LNCAP (cell line): Measurements from ENCODE around the gene JADE3.

Experiments
- TF ChIP-seq, protein P1 (sequence below): fragments of 450-650 bp; IDR thresholded peaks from 2 replicates; pipeline ENCODE4 v1.5.1; 2017; ENCODE audit warnings: mild to moderate bottlenecking

The JADE3 gene

DNA sequence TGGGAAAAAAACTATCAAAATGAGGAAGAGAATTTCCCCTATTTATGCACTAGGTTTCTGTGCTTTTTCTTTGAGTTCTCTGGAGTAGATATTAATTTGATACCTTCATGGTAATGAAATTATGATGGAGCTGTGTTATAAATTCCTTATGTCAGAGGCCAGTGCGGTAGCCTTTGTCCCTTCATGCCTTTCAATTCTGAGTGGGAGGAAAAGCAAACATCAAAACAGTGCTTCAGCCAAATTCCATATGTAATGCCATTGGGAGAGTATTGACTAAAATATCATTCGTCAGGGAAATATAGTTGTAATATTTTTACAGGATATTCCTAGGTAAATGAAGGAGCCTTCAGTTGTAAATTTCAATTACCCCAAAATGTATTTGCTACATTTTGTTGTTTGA, 148.5 kb downstream of the JADE3 start:
- TF ChIP-seq, protein P1, sequence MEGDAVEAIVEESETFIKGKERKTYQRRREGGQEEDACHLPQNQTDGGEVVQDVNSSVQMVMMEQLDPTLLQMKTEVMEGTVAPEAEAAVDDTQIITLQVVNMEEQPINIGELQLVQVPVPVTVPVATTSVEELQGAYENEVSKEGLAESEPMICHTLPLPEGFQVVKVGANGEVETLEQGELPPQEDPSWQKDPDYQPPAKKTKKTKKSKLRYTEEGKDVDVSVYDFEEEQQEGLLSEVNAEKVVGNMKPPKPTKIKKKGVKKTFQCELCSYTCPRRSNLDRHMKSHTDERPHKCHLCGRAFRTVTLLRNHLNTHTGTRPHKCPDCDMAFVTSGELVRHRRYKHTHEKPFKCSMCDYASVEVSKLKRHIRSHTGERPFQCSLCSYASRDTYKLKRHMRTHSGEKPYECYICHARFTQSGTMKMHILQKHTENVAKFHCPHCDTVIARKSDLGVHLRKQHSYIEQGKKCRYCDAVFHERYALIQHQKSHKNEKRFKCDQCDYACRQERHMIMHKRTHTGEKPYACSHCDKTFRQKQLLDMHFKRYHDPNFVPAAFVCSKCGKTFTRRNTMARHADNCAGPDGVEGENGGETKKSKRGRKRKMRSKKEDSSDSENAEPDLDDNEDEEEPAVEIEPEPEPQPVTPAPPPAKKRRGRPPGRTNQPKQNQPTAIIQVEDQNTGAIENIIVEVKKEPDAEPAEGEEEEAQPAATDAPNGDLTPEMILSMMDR: no peak

DNA sequence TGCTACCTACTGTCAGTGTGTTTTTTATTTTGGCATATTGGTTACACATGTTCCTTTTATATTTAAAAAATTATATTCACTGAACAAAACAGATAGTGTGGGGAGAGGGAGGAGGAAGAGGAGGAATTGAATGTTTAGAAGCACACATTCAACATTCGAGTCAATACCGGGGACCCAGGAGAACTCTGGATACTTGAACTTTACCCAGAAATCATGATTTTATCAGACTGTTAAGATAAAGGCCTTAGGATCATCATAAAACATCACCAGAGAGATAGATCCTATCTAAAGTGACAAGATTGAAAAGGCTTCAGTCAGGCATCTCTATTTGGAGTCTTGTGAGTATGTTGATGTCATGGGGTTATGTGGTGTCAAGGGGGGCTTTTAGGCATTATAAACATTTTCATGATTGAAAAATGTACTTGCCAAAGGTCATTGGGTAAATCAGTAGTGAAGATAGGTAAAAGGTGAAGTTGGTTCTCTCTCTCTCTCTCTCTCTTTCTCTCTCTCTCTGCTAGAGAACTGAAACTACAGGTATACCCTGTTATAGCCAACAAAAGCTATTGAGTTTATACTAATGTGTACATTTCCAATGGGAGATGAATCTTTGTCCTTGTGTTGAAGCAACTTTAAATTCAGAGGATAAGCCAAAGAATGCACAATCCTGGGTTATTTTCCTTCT, 149.2 kb downstream of the JADE3 start:
- TF ChIP-seq, protein P1: no peak

DNA sequence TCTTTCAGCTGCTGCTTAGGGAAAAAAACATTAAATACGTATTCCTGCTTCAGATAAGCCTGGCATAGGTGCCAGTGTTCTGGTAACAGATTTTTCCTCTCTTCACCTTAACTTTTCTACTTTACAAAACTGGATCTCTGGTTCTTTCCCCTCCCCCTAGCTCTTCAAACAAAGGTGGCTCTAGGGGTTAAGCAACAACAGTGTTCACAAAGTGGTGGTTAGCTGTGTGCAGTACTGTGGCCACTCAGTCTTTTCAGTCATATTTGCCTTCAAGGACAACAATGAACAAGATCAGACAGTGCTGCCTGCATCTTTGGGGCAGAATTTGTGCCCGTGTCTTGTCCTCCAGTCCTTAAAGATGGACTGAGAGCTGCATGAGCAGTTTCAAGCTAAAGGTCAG, 151.0 kb downstream of the JADE3 start:
- TF ChIP-seq, protein P1: no peak

DNA sequence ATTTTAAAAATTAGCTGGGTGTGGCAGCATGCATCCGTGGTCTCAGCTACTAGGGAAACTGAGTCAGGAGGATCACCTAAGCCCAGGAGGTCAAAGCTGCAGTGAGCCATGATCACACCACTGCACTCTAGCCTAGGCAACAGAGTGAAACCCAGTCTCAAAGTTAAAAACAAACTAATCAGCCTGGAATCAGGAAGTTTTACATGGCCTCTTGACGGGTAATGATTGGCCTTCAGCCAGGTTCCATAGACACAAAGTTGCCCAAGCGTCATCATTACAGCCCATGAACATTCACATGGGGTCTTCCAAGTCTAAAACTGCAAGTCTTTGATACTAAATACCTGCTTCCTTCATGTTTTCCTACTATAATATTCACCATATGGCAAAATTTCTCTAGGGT, 156.0 kb downstream of the JADE3 start:
- TF ChIP-seq, protein P1: no peak

DNA sequence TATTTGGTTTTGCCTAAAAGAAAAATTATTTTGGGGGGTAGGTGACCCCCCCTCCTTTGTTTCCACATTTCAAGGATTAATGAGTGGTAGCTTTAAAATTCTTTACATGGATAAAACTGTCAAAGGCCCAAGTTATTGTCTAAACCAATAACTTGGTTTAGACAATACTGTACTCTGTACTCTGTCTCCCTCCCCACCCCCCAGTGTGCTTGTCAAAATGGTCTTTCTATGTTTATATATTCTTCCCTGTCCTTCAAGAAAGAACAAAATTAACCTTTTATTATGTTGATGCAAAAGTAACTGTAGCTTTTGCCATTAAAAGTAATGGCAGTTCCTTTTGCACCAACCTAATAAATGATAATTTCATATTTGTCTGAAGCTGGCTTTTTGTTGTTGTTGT, 156.5 kb downstream of the JADE3 start:
- TF ChIP-seq, protein P1: no peak

DNA sequence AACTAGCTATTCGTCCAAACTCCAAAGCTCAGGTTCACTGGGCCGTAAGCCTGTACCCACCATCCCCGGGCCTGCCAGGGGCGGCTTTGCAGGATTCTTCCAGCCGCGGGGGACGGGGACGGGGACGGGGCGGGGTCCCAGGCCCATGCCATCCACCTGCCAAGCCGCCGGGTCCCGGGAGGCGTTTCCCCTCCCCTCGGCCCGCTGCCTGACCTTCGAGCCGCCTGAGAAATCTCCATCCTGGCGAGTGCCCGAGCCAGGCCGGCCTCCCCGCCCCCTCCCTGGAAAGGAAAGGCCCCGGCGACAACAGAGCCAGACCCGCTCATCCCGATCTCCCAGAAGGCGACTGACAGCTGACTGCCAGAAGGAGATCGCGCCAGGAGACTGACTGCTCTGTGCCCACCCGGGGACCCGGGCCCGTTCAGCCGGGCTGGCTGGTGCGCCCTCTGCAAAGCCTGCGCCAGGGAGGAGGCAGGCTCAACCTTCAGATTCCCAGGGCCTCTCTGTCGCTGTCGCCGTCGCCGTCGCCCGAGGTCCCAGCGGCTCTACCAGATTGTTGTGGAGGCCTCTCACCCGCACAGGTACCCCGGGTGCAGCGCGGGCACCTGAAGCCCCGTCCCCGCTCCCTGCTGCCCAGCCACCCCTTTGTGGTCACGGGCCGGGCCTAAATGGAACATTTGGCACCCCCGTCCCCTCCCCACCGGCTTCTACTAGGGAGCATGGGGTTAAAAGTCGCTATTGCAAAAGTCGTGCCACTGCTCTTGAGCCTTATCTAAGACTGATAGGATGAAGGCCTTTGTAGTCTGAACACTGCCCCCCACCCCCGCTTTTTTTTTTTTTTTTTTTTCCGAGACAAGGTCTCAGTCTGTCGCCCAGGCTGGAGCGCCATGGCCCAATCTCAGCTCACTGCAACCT, 166.2 kb downstream of the JADE3 start, which contains the start of gene RGN:
Gene RGN (plus strand): TSS at position 315 of the 915 bp plus-strand sequence. CDS start 2,702 bp downstream, outside the sequence.
- TF ChIP-seq, protein P1: no peak

DNA sequence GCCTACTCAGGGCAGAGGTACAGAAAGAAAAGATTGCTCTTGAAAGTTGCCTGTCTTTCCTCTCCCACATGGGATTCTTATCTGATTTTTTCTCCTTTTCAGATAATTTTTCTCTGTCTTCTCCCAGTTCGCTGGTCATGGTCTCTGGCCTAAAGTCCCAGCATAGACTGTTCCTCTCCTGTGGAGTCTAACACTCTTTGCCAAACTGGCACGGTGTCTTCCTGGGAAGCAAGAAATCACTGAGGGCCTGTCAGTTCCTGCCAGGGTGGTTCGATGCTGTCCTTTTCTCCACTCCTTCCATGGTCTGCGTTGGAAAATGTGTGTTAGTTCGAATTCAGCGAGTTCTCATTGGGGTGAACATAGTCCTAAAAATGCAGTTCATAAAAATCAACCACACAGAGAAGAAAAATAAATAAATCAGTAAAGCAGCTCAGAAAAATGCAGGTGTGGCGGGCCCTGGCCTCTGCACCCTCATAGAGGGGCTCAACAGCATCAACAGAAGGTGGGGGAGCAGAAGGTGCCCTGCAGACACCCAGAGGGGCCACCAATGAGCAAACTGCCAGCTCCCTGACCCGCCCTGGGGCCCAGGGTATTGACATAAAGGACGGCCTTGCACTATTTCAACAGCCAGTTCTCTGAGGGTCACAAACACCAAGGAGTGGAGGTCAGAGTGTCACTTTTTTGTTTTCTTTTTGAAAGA, 168.1 kb downstream of the JADE3 start:
- TF ChIP-seq, protein P1: no peak
